HG03095 (cell line): Measurements from ENCODE around the gene CRNN.
A peak's percentile ranks its signal among the peaks of the same experiment; 100 is the strongest.

ENCODE experiments used
- ATAC-seq: cut with Tn5 transposase; IDR thresholded peaks from one replicate; pipeline ENCODE4 v1.9.1; 2021; ENCODE audit warnings: moderate library complexity; ENCODE audit not compliant: unreplicated experiment

The CRNN gene

GRCh38 chr1:152413909-152414308 lies at the start of gene CRNN:
CRNN (minus strand) TSS chr1:152414263; CDS start chr1:152412233, 2,030 bp downstream.
- no peak for ATAC-seq

GRCh38 chr1:152462636-152463035 lies 48.6 kb upstream of the CRNN start:
- no peak for ATAC-seq

- ATAC-seq: no peak
These were observed 47.5 kb upstream of the CRNN start for GRCh38 chr1:152461544-152461943.

GRCh38 chr1:152460529-152460899 lies 46.5 kb upstream of the CRNN start:
- ATAC-seq: no peak

GRCh38 chr1:152459596-152460528 lies 45.8 kb upstream of the CRNN start:
- peak; percentile 92 for ATAC-seq

GRCh38 chr1:152458384-152459185 lies 44.5 kb upstream of the CRNN start:
- ATAC-seq: no peak

- no peak for ATAC-seq
These were observed 43.5 kb upstream of the CRNN start for GRCh38 chr1:152457561-152457960.

GRCh38 chr1:152457071-152457470 lies 43.0 kb upstream of the CRNN start:
- ATAC-seq: no peak

- no peak for ATAC-seq
These were observed 37.2 kb upstream of the CRNN start for GRCh38 chr1:152451254-152451653.

- ATAC-seq: no peak
These were observed 35.6 kb upstream of the CRNN start for GRCh38 chr1:152449661-152450060.

- no peak for ATAC-seq
These were observed 34.4 kb upstream of the CRNN start for GRCh38 chr1:152448496-152448895.

GRCh38 chr1:152448095-152448494 lies 34.0 kb upstream of the CRNN start:
- no peak for ATAC-seq

- ATAC-seq: no peak
These were observed 33.4 kb upstream of the CRNN start for GRCh38 chr1:152447484-152447883.

- no peak for ATAC-seq
These were observed 30.0 kb upstream of the CRNN start for GRCh38 chr1:152444045-152444444.

- no peak for ATAC-seq
These were observed 28.7 kb upstream of the CRNN start for GRCh38 chr1:152442765-152443164.

GRCh38 chr1:152442301-152442700 lies 28.2 kb upstream of the CRNN start:
- ATAC-seq: no peak

GRCh38 chr1:152441756-152442155 lies 27.7 kb upstream of the CRNN start:
- no peak for ATAC-seq

GRCh38 chr1:152440635-152441471 lies 26.8 kb upstream of the CRNN start:
- peak; percentile 85 for ATAC-seq

- no peak for ATAC-seq
These were observed 22.8 kb upstream of the CRNN start for GRCh38 chr1:152436593-152437496.

GRCh38 chr1:152427458-152427857 lies 13.4 kb upstream of the CRNN start:
- ATAC-seq: no peak
